WTC11 (cell line): ENCODE results near the gene SYT7.

ENCODE experiments used
- IRF1 ChIP-seq: sonication (generic); formaldehyde crosslinking; IDR thresholded peaks from 2 replicates; pipeline ENCODE4 v1.8.0; 2023; ENCODE audit warnings: missing genetic modification reagents
- SOX15 ChIP-seq: fragments of 250-450 bp; sonication (Bioruptor Pico); IDR thresholded peaks from 2 replicates; pipeline ENCODE4 v1.9.0; 2021; ENCODE audit warnings: mild to moderate bottlenecking
- SP1 ChIP-seq: sonication (generic); formaldehyde crosslinking; conservative IDR thresholded peaks from 2 replicates; pipeline ENCODE4 v1.8.1; 2022; ENCODE audit warnings: missing genetic modification reagents
- TF ChIP-seq, protein P1 (sequence below): fragments of 200-600 bp; IDR thresholded peaks from 2 replicates; pipeline ENCODE4 v1.8.0; 2022; ENCODE audit warnings: antibody characterized with exemption
- TF ChIP-seq, protein P2 (sequence below): sonication (generic); formaldehyde crosslinking; IDR thresholded peaks from 2 replicates; pipeline ENCODE4 v1.8.1; 2022; ENCODE audit warnings: low read depth, mild to moderate bottlenecking, moderate library complexity, missing genetic modification reagents, borderline replicate concordance
- TF ChIP-seq, protein P3 (sequence below): sonication (generic); formaldehyde crosslinking; IDR thresholded peaks from 2 replicates; pipeline ENCODE4 v1.8.0; 2022; ENCODE audit warnings: mild to moderate bottlenecking, missing genetic modification reagents

GRCh38 chr11:61588728-61589191 lies 7.9 kb upstream of the SYT7 start:
- TF ChIP-seq, protein P1, sequence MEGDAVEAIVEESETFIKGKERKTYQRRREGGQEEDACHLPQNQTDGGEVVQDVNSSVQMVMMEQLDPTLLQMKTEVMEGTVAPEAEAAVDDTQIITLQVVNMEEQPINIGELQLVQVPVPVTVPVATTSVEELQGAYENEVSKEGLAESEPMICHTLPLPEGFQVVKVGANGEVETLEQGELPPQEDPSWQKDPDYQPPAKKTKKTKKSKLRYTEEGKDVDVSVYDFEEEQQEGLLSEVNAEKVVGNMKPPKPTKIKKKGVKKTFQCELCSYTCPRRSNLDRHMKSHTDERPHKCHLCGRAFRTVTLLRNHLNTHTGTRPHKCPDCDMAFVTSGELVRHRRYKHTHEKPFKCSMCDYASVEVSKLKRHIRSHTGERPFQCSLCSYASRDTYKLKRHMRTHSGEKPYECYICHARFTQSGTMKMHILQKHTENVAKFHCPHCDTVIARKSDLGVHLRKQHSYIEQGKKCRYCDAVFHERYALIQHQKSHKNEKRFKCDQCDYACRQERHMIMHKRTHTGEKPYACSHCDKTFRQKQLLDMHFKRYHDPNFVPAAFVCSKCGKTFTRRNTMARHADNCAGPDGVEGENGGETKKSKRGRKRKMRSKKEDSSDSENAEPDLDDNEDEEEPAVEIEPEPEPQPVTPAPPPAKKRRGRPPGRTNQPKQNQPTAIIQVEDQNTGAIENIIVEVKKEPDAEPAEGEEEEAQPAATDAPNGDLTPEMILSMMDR, result no peak
- TF ChIP-seq, protein P2, sequence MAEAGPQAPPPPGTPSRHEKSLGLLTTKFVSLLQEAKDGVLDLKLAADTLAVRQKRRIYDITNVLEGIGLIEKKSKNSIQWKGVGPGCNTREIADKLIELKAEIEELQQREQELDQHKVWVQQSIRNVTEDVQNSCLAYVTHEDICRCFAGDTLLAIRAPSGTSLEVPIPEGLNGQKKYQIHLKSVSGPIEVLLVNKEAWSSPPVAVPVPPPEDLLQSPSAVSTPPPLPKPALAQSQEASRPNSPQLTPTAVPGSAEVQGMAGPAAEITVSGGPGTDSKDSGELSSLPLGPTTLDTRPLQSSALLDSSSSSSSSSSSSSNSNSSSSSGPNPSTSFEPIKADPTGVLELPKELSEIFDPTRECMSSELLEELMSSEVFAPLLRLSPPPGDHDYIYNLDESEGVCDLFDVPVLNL, result no peak
- TF ChIP-seq SP1 (CRISPR knock-in tag) (no peak), SOX15 (CRISPR knock-in tag) (no peak), IRF1 (no peak)
- TF ChIP-seq, protein P3, sequence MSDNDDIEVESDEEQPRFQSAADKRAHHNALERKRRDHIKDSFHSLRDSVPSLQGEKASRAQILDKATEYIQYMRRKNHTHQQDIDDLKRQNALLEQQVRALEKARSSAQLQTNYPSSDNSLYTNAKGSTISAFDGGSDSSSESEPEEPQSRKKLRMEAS (CRISPR knock-in tag), result no peak
